Activated T-helper 17 cell treated with anti-CD3 and anti-CD28 coated beads, Interleukin-2, amount 50 U/mL, for 72 hours (primary cell): Measurements from ENCODE around the gene HOXA10. TPM values are rescaled to one million over a fixed set of nuclear protein-coding genes. Genes with fewer than 3 reads are reported as not detected.

ENCODE experiments used
- ATAC-seq: fragments of 150-1000 bp; cut with Tn5 transposase; replicated peaks from 2 replicates; pipeline ENCODE4 v1.10.0; 2021; ENCODE audit warnings: mild to moderate bottlenecking, moderate library complexity
- H3K27ac Mint-ChIP-seq: one replicate; pipeline ENCODE4 v1.8.0; 2022; ENCODE audit warnings: mixed read lengths
- H3K27me3 Mint-ChIP-seq: one replicate; pipeline ENCODE4 v1.8.0; 2022; ENCODE audit warnings: mixed read lengths
- H3K36me3 Mint-ChIP-seq: one replicate; pipeline ENCODE4 v1.8.0; 2022; ENCODE audit warnings: low read depth, mild to moderate bottlenecking, mixed read lengths
- H3K4me1 Mint-ChIP-seq: one replicate; pipeline ENCODE4 v1.8.0; 2022; ENCODE audit warnings: mixed read lengths
- H3K4me3 Mint-ChIP-seq: one replicate; pipeline ENCODE4 v1.8.0; 2022; ENCODE audit warnings: mild to moderate bottlenecking, mixed read lengths
- H3K9me3 Mint-ChIP-seq: one replicate; pipeline ENCODE4 v1.8.0; 2022; ENCODE audit warnings: mixed read lengths
- total RNA-seq, 2 donors: library from RNA; stranded (reverse); gene quantifications; one replicate each; pipeline ENCODE4 v1.2.3, GENCODE V29; 2022

The HOXA10 gene
- total RNA-seq, 2 donors from 2014 or later: not detected

DNA sequence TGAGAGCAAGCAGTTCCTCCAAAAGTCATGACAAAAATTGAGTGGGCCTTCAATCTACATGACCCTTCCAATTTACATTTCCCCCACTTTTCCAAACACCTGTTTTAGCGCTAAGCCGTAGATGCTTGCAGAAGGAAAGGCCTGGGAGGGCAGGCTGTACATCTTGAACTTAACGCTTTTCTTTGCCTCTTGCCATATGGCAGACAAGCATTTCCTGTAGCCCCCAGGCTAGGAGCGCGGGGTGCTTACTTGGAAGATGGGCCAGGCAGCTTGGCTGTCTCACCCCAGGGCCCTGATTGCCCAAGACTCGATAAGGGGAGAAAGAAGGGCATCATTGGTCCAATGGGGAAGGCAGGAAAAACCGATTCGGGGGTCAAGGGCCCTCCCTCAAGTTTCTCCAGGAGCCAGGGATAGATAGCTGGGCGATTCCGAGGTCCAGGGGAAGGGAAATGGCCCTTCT, 1.8 kb downstream of the HOXA10 start:
- peak overlapping the region; percentile 51 for H3K4me3 Mint-ChIP-seq
- H3K9me3 Mint-ChIP-seq: no peaks in the 10 kb centered on the region
- H3K36me3 Mint-ChIP-seq: peaks cover 16% of the 10 kb centered on the region
- H3K27ac Mint-ChIP-seq: peak overlapping the region; percentile 46
- peaks cover 14% of the 10 kb centered on the region for H3K4me1 Mint-ChIP-seq
- peaks cover 50% of the 10 kb centered on the region for H3K27me3 Mint-ChIP-seq
- no peak for ATAC-seq

DNA sequence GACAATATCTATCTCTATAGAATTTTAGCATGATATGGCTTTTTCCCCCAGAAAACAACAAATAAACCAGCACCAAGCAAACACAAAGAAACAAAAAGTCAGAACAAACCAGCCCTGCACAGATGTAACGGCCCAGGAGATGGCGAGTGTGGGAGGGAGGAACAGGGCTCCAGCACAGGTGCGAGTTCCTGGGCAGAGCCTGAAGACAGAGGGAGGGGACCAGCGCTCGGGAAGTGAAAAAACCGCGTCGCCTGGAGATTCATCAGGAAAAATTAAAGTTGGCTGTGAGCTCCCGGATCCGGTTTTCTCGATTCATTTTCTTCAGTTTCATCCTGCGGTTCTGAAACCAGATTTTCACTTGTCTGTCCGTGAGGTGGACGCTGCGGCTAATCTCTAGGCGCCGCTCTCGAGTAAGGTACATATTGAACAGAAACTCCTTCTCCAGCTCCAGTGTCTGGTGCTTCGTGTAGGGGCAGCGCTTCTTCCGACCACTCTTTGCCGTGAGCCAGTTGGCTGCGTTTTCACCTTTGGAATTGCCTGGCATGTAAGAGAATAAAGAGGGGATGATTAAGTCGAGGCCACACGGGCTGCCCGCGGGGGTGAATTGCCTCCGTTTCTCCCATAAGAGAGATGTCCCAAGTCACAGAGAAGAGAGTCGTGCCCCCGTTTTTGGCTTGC, 2.3 kb downstream of the HOXA10 start:
- no peaks in the 10 kb centered on the region for H3K9me3 Mint-ChIP-seq
- H3K27ac Mint-ChIP-seq: peak overlapping the region; percentile 46
- peaks cover 16% of the 10 kb centered on the region for H3K36me3 Mint-ChIP-seq
- H3K27me3 Mint-ChIP-seq: peaks cover 56% of the 10 kb centered on the region
- H3K4me1 Mint-ChIP-seq: peaks cover 14% of the 10 kb centered on the region
- peak overlapping the region; percentile 51 for H3K4me3 Mint-ChIP-seq
- ATAC-seq: no peak

GRCh38 chr7:27171325-27171636, 2.8 kb downstream of the HOXA10 start:
- Mint-ChIP-seq H3K36me3 (peaks cover 16% of the 10 kb centered on the region), H3K27me3 (peaks cover 56% of the 10 kb centered on the region), H3K9me3 (no peaks in the 10 kb centered on the region), H3K4me3 (no peak overlapping the region), H3K27ac (no peak overlapping the region), H3K4me1 (peaks cover 14% of the 10 kb centered on the region)
- no peak for ATAC-seq

GRCh38 chr7:27170426-27171324, 3.4 kb downstream of the HOXA10 start:
- no peak for ATAC-seq
- peaks cover 55% of the 10 kb centered on the region for H3K27me3 Mint-ChIP-seq
- no peak overlapping the region for H3K4me3 Mint-ChIP-seq
- peaks cover 16% of the 10 kb centered on the region for H3K4me1 Mint-ChIP-seq
- H3K36me3 Mint-ChIP-seq: peaks cover 19% of the 10 kb centered on the region
- H3K9me3 Mint-ChIP-seq: no peaks in the 10 kb centered on the region
- no peak overlapping the region for H3K27ac Mint-ChIP-seq

- Mint-ChIP-seq H3K27me3 (peaks cover 50% of the 10 kb centered on the region), H3K4me3 (no peak overlapping the region), H3K36me3 (peaks cover 22% of the 10 kb centered on the region), H3K9me3 (no peaks in the 10 kb centered on the region), H3K4me1 (peaks cover 18% of the 10 kb centered on the region), H3K27ac (no peak overlapping the region)
- ATAC-seq: no peak
Observed at GRCh38 chr7:27169658-27170425, 4.3 kb downstream of the HOXA10 start.

- Mint-ChIP-seq H3K4me3 (no peak overlapping the region), H3K36me3 (peaks cover 22% of the 10 kb centered on the region), H3K9me3 (no peaks in the 10 kb centered on the region), H3K27ac (no peak overlapping the region), H3K4me1 (peaks cover 18% of the 10 kb centered on the region), H3K27me3 (peaks cover 57% of the 10 kb centered on the region)
- no peak for ATAC-seq
Observed at GRCh38 chr7:27168265-27168947, 5.7 kb downstream of the HOXA10 start.

DNA sequence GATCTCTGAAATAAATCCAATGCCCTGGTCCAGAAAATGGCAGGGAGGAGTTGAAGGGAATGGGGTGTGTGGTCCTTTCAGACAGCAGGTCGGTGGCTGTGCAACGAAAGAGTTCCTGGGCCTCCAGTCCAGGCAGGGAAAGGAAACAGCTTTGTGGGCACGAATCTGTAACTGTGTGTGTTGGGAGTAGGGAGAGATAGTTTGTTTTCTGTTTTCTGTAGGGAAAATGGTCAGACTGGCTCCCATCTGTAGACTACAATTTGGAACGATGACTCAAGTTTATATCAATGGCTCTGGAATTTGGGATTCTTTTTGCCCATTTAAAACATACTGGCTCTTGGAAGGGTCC, 6.2 kb downstream of the HOXA10 start:
- Mint-ChIP-seq H3K27me3 (peaks cover 63% of the 10 kb centered on the region), H3K4me1 (peaks cover 18% of the 10 kb centered on the region), H3K9me3 (no peaks in the 10 kb centered on the region), H3K36me3 (peaks cover 22% of the 10 kb centered on the region), H3K27ac (no peak overlapping the region), H3K4me3 (no peak overlapping the region)
- no peak for ATAC-seq

GRCh38 chr7:27166531-27167505, 7.3 kb downstream of the HOXA10 start:
- H3K4me3 Mint-ChIP-seq: no peak overlapping the region
- ATAC-seq: no peak

DNA sequence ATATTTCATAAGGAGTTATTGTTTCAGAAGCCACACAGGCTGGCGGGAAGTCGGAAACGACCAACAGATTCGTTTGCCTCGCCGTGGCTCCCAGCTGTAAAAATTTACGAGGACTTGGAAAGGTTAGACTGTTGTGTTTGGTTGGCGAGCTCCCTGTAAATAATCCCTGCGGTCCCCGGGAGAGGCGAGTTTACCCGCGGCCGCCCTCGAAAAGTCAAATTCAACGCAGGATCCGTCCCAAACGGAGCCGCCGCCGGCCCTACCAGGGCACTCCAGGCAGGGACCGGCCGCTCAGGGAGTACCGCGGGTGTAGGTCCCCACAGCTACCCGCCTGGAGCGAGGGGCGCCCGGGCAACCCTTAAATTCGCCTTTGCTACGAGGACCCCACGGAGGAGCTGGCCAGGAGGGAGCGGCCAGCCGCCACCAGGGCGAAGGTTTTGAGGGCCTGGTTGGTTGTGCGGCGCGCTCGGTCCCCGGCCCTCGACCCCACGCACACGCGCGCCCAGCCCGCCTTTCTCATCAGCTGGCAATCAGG, 8.1 kb downstream of the HOXA10 start:
- no peaks in the 10 kb centered on the region for H3K9me3 Mint-ChIP-seq
- H3K4me3 Mint-ChIP-seq: peak overlapping the region; percentile 25
- peaks cover 15% of the 10 kb centered on the region for H3K36me3 Mint-ChIP-seq
- ATAC-seq: no peak
- peaks cover 57% of the 10 kb centered on the region for H3K27me3 Mint-ChIP-seq
- H3K4me1 Mint-ChIP-seq: peaks cover 10% of the 10 kb centered on the region
- no peak overlapping the region for H3K27ac Mint-ChIP-seq

More at GRCh38 chr7:27166531-27167505, 7.3 kb downstream of the HOXA10 start:
- Mint-ChIP-seq H3K4me1 (peaks cover 11% of the 10 kb centered on the region), H3K27me3 (peaks cover 65% of the 10 kb centered on the region), H3K9me3 (no peaks in the 10 kb centered on the region), H3K27ac (no peak overlapping the region), H3K36me3 (peaks cover 16% of the 10 kb centered on the region)

DNA sequence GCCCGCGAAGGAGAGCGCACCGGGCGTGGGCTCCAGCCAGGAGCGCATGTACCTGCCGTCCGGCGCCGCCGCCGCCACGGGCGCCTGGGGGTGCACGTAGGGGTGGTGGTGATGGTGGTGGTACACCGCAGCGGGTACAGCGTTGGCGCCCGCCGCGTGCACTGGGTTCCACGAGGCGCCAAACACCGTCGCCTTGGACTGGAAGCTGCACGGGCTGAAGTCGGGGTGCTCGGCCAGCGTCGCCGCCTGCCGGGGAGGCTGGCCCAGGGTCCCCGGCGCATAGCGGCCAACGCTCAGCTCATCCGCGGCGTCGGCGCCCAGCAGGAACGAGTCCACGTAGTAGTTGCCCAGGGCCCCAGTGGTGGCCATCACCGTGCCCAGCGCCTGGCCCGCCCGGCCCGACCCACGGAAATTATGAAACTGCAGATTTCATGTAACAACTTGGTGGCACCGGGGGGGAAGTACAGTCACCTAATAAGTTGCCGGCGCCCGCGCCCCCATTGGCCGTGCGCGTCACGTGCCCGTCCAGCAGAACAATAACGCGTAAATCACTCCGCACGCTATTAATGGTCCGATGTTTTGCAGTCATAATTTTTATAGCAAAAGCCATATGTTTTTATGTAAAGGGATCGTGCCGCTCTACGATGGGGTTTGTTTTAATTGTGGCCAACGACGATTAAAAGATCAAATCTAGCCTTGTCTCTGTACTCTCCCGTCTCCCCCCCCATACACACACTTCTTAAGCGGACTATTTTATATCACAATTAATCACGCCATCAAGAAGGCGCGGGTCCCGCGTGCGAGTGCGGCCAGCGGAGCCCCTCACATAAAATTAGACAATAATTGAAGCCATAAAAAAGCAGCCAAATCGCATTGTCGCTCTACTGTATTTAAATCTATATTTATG, 8.8 kb downstream of the HOXA10 start, which contains the start of gene HOXA9:
TSS of gene HOXA9 (minus strand) at position 449 of the 907 bp plus-strand sequence. CDS start at position 369, 80 bp downstream.
- Mint-ChIP-seq H3K27me3 (peaks cover 51% of the 10 kb centered on the region), H3K9me3 (no peaks in the 10 kb centered on the region), H3K4me1 (peaks cover 10% of the 10 kb centered on the region), H3K4me3 (peak within 1 kb of the TSS; percentile 25), H3K27ac (no peak within 1 kb of the TSS), H3K36me3 (peaks cover 15% of the 10 kb centered on the region)
- ATAC-seq: no peak

GRCh38 chr7:27164367-27165088, 9.6 kb downstream of the HOXA10 start:
- peaks cover 53% of the 10 kb centered on the region for H3K27me3 Mint-ChIP-seq
- H3K27ac Mint-ChIP-seq: no peak overlapping the region
- H3K4me3 Mint-ChIP-seq: no peak overlapping the region
- H3K9me3 Mint-ChIP-seq: no peaks in the 10 kb centered on the region
- H3K4me1 Mint-ChIP-seq: peaks cover 10% of the 10 kb centered on the region
- H3K36me3 Mint-ChIP-seq: peaks cover 15% of the 10 kb centered on the region
- no peak for ATAC-seq

DNA sequence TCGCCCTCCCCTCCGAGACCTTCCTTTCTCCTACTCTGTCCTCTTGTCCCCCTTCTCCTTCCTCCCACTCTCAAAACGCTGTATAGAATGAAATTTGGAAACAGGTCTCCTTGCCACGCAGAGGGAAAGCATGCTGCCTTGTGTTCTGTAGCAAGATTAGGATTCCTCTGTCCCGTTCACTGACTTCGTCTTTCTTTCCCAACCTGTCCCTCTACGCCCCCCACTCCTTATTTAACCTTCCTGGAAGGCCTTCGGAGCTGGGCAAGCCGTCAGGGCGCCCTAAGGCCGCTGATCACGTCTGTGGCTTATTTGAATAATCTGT, 10.1 kb downstream of the HOXA10 start:
- Mint-ChIP-seq H3K36me3 (peaks cover 15% of the 10 kb centered on the region), H3K9me3 (no peaks in the 10 kb centered on the region), H3K4me1 (peaks cover 10% of the 10 kb centered on the region), H3K27me3 (peaks cover 56% of the 10 kb centered on the region), H3K4me3 (no peak overlapping the region), H3K27ac (no peak overlapping the region)
- no peak for ATAC-seq
